HG03196 (cell line): ENCODE measurements around the gene TNIK.
A peak's percentile ranks its signal among the peaks of the same experiment; 100 is the strongest.
"Not testable (repeated sequence)": the region's sequence is repeated elsewhere in the genome, so short reads cannot be mapped to it uniquely, and the experiment has no call there.

Experiments
- ATAC-seq: cut with Tn5 transposase; IDR thresholded peaks from one replicate; pipeline ENCODE4 v1.9.1; 2021; ENCODE audit not compliant: unreplicated experiment

TNIK gene

DNA sequence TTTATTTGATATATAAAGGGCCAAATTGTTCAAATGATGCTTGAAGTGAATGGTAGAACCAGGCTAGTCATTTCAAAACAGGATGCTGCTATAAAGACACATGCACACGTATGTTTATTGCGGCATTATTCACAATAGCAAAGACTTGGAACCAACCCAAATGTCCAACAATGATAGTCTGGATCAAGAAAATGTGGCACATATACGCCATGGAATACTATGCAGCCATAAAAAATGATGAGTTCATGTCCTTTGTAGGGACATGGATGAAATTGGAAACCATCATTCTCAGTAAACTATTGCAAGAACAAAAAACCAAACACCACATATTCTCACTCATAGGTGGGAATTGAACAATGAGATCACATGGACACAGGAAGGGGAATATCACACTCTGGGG, 172.4 kb downstream of the TNIK start:
- ATAC-seq = not testable (repeated sequence)

- ATAC-seq = peak; percentile 57
Observed at GRCh38 chr3:171286580-171287249, 173.5 kb downstream of the TNIK start.

GRCh38 chr3:171285287-171285686, 174.9 kb downstream of the TNIK start:
- peak; percentile 30 for ATAC-seq

- no peak for ATAC-seq
Observed at GRCh38 chr3:171284308-171285075, 175.7 kb downstream of the TNIK start.

GRCh38 chr3:171283848-171284222, 176.4 kb downstream of the TNIK start:
- no peak for ATAC-seq

DNA sequence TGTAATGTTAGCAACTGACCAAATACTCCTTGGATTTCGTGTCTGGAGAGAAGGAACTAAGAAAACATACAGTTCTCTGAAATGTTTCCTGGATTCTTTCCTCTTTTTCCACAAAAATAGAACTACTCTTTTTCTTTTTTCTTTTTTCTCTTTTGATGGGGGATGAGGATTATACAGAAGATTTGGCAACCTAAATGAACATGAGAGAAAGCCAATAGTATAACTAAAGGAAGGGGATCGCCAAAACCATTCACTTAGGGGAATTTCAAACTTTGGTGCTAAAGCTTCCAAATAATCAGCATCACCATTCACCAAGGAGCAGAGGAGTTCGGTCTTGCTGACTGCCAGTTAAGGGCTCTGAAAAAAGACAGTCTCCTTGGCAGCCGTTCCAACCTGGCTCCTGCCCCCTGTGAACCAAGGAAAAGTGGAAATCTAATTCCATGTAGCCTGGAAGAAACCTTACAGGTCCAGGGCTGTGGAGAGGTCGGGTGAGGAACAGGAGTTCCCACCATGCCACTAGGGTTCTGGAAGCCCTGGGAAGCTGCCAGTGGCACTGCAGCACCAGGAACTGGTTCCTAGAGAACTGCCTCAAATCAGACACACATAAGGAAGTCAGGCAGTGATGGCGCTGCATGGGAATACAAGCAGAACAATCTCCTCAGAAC, 176.9 kb downstream of the TNIK start:
- no peak for ATAC-seq

DNA sequence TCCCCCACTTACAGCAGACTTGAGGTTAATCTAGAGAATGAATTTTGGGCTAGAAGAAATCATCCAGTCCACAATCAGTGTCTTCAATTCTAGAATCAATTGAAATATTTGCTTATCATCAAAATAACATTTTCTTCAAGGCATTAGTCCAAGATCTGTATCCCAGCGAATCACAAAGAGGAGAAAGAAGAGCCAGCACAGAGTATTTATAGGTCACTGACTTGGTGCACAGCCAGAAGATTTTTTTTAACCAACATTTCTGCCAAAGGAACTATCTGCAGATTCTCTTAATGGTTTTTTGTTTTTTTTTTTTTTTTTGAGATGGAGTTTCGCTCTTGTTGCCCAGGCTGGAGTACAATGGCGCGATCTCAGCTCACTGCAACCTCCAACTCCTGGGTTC, 178.2 kb downstream of the TNIK start:
- ATAC-seq = no peak

DNA sequence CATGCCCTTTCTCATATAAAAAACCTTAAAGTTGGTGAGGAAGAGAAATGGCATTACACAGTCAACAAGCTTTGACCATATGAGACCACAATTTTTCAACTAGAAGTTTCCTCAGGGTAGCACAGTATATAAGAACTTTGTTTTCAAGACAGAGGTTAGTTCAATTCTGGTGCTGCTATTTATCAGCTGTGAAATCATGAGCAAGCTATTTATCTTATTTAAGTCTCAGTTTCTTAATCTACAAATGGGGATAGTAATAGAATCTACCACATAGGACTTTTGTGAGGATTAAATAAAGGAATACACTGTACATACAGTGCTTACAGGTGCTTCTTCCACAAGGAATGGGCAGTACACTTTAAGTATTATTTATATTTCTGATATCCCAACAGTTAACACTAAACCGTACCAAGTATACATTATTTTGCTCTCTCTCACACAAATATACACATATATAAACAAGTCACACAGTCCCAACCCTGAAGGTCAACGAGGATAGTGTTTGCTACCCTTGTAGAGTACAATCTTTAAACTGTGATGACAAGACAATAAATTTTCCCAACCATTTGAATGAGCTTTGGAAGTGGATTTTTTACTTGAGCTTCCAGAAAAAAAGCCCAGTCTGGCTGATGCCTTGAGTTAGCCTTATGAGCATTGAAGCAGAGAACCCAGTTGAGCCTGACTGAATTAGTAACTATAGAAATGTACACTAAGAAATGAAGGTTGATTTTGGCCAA, 178.8 kb downstream of the TNIK start:
- ATAC-seq = no peak

DNA sequence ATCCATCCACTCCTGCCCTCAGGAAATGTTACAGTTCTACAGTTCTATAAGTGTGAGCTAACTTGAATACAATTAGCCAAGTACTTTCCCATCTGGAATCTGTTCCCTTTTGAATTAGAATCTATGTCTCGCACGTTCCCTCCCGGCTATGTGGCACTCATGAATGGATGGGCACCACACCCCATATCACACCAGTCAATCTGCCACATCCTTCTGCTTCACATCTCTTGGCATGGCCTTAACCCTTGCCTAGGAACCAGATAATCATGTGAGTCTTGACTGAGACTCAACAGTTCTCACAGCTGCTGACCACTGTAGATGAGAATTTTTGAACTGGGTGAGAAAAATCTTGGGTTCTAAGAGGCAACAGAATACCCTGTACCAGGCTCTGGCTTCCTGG, 180.2 kb downstream of the TNIK start:
- ATAC-seq = no peak

GRCh38 chr3:171278299-171278590, 182.0 kb downstream of the TNIK start:
- ATAC-seq = no peak

- no peak for ATAC-seq
Observed at GRCh38 chr3:171277456-171278298, 182.5 kb downstream of the TNIK start.

DNA sequence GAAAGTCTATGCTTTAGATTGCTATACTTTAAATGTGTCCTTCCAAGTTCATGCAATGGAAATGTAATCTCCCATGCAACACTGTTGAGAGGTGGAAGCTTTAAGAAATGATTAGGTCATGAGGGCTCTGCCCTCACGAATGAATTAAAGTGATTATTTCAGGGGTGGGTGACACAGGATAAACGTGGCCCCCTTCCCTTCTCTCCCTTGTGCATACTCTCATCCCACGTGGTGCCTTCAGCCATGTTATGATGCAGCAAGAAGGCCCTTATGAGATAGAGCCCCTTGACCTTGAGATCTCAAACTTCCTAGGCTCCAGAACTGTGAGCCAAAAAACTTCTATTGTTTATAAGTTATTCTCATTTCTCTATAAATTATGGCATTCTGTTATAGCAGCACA, 183.3 kb downstream of the TNIK start:
- no peak for ATAC-seq

GRCh38 chr3:171274222-171274621, 186.0 kb downstream of the TNIK start:
- no peak for ATAC-seq

DNA sequence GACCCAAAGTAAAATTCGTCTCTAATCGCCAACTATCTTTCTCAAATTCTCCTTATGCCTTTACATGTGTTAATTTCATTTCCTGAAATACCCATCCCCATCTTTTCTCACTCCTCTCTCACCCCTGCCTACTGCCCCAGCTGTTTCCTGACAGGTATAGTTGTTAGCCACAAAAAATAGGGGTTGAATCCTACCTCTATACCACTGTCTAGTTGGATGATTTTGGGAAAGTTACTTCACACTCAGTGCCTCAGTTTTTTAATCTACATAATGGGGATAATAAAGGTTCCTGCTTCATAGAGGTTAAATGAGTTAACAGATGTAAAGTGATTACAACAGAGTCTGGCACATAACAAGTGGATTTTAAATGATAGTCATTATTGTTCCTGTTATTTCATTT, 189.7 kb downstream of the TNIK start:
- no peak for ATAC-seq

DNA sequence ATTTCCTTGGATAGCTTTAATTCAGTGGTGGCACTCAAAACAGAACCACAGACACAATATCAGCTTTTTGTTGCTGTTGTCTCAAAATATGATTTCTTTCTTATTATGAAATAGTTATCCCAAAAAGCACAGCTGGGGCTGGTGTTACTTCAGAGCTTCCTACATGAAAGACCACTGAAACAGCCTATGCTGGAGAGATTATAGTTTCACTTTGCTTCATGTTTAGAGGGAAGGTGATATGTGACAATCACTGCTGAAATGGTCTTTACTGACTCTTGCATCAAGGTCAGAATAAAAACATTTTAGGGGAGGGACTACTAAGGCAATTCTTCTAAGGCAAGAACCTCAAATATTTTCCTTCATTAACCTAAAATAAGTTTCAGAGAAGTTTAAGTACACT, 190.7 kb downstream of the TNIK start:
- no peak for ATAC-seq

DNA sequence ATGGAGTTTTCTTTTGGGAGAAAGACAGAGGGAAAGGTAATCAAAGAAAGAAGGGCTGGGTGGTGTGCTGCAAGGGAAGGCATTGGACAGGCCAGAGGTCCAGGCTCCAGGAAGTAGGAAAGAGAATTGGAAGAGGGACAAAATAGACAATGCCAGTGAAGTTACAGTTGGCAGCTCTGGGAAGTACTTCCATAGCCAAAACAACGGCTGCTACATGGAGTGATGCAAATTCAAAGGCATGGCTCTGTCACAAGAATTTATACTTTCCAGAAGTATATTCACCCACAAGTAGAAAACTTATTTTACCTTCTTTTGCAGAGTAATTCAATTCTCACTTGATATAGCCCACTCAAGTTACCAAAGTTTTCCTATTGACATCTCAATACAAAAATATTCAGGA, 191.5 kb downstream of the TNIK start:
- ATAC-seq = no peak

DNA sequence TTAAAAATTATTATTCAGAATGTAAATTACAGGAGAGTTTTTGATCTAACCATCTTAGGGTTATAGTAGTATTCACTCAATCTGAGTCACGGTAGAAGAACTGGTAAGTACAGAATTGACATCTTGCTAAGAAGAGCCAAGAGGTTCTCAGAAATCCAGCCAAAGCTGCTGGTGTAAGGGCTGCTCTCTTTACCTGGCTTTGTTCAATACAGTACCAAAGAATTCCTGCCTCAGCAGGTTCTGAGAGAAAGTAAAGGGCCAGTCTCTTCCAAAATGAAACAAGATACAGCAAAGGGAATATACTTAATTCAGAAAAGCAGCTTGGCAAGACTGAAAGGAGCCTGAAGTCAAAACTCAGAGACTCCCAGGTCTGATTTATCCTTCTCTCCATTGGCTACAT, 193.1 kb downstream of the TNIK start:
- ATAC-seq = no peak

DNA sequence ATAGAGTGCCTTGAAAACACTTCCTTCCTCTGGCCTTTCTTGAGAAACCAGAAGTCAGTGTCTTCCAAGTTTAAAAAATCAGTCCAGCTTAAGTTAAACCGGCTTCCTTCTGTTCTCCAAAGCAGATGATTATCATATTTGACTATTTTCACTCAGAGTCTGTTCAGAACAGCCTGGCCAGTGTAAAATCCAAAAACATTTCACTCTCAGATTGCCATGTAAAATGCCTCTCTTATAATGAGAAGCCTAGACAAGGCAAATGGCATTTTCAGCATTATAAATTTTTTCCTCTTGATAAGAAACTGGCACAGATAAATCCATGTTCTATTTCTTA, 193.5 kb downstream of the TNIK start:
- no peak for ATAC-seq

GRCh38 chr3:171266034-171266739, 194.0 kb downstream of the TNIK start:
- no peak for ATAC-seq

- no peak for ATAC-seq
Observed at GRCh38 chr3:171264758-171265157, 195.4 kb downstream of the TNIK start.
